SU-DHL-6 (cell line): ENCODE measurements around the gene CSNK1G3.
A peak's percentile ranks its signal among the peaks of the same experiment; 100 is the strongest.

Experiments
- H2AFZ ChIP-seq: fragments of 200-600 bp; sonication (generic); 2 replicates; pipeline ENCODE4 v1.6.1; 2014; ENCODE audit warnings: low read depth, mild to moderate bottlenecking, moderate library complexity, mixed read lengths, antibody characterized with exemption, low read length; ENCODE audit not compliant: severe bottlenecking
- H3F3A ChIP-seq: fragments of 200-600 bp; shearing (Covaris generic); 2 replicates; pipeline ENCODE4 v1.6.0; 2016; ENCODE audit warnings: antibody characterized with exemption, mild to moderate bottlenecking; ENCODE audit not compliant: insufficient read depth
- H3K27ac ChIP-seq: fragments of 200-600 bp; sonication (generic); 2 replicates; pipeline ENCODE4 v1.5.1; 2016; ENCODE audit warnings: low read depth, mild to moderate bottlenecking, low read length, moderate library complexity, mixed read lengths
- H3K27me3 ChIP-seq: fragments of 200-600 bp; sonication (generic), shearing (Covaris generic); 2 replicates; pipeline ENCODE4 v1.6.0; 2014; ENCODE audit warnings: mild to moderate bottlenecking, low read length
- H3K36me3 ChIP-seq: fragments of 200-600 bp; sonication (generic); 2 replicates; pipeline ENCODE4 v1.6.1; 2014; ENCODE audit warnings: mild to moderate bottlenecking, low read length, mixed read lengths
- H3K4me2 ChIP-seq: fragments of 300-600, 200-600 bp; shearing (Covaris generic), sonication (generic); 2 replicates; pipeline ENCODE4 v1.6.0; 2014; ENCODE audit warnings: low read length, low read depth, mild to moderate bottlenecking; ENCODE audit not compliant: poor library complexity, severe bottlenecking
- H3K4me3 ChIP-seq: fragments of 200-600 bp; sonication (generic); 2 replicates; pipeline ENCODE4 v1.5.1; 2014; ENCODE audit warnings: antibody characterized with exemption, low read length, mild to moderate bottlenecking, mixed read lengths; ENCODE audit not compliant: insufficient read depth, poor library complexity, severe bottlenecking
- H3K79me2 ChIP-seq: fragments of 200-600 bp; sonication (generic); 2 replicates; pipeline ENCODE4 v1.6.1; 2014; ENCODE audit warnings: mild to moderate bottlenecking, low read length, moderate library complexity; ENCODE audit not compliant: insufficient read depth
- H3K9ac ChIP-seq: fragments of 200-600 bp; sonication (generic); 2 replicates; pipeline ENCODE4 v1.7.0; 2014; ENCODE audit warnings: mild to moderate bottlenecking, low read length
- H3K9me2 ChIP-seq: fragments of 200-600 bp; sonication (generic); replicated peaks from 2 replicates; pipeline ENCODE4 v1.6.1; 2014; ENCODE audit warnings: low read length; ENCODE audit not compliant: insufficient read depth
- H3K9me3 ChIP-seq: fragments of 200-600 bp; sonication (generic); 2 replicates; pipeline ENCODE4 v1.6.1; 2014; ENCODE audit warnings: low read length, mixed read lengths; ENCODE audit not compliant: insufficient read depth
- H4K20me1 ChIP-seq: fragments of 200-600 bp; sonication (generic); 2 replicates; pipeline ENCODE4 v1.6.1; 2014; ENCODE audit warnings: low read depth, mild to moderate bottlenecking, antibody characterized with exemption, low read length, moderate library complexity, mixed read lengths
- CTCF ChIP-seq: fragments of 200-600 bp; sonication (generic); IDR thresholded peaks from one replicate; pipeline ENCODE4 v1.5.1; 2017; ENCODE audit warnings: antibody characterized with exemption, mild to moderate bottlenecking, low read length, moderate library complexity; ENCODE audit not compliant: insufficient read depth, poor library complexity, severe bottlenecking
- EZH2phosphoT487 ChIP-seq: fragments of 200-600 bp; sonication (generic), shearing (Covaris generic); conservative IDR thresholded peaks from 2 replicates; pipeline ENCODE4 v1.6.1; 2018; ENCODE audit warnings: mild to moderate bottlenecking, antibody characterized with exemption, low read length, moderate library complexity, mixed read lengths

Gene CSNK1G3

GRCh38 chr5:123546657-123547056, 34.7 kb downstream of the CSNK1G3 start:
- Histone ChIP-seq H3K4me2 (no peak overlapping the region), H3K36me3 (peaks cover 5% of the 10 kb centered on the region; the same call in 1 of the 2 replicates), H3K9ac (no peak overlapping the region), H3F3A (peaks cover 24% of the 10 kb centered on the region), H2AFZ (no peak overlapping the region), H4K20me1 (0 out of 2 replicates have a peak, but pooled peaks cover 4% of the 10 kb centered on the region), H3K9me3 (no peaks in the 10 kb centered on the region), H3K4me3 (no peak overlapping the region), H3K27me3 (no peaks in the 10 kb centered on the region), H3K27ac (no peak overlapping the region), H3K79me2 (peaks cover 13% of the 10 kb centered on the region; the same call in 1 of the 2 replicates), H3K9me2 (no peaks in the 10 kb centered on the region)
- TF ChIP-seq EZH2phosphoT487 (no peak), CTCF (no peak)

GRCh38 chr5:123549256-123549904, 37.4 kb downstream of the CSNK1G3 start:
- 0 out of 2 replicates have a peak, but pooled peaks cover 4% of the 10 kb centered on the region for H4K20me1 ChIP-seq
- H3K9me2 ChIP-seq, result no peaks in the 10 kb centered on the region
- TF ChIP-seq CTCF (no peak), EZH2phosphoT487 (no peak)
- peak overlapping the region; percentile 86 for H3K27ac ChIP-seq
- H3K4me2 ChIP-seq, result peak overlapping the region; percentile 83
- peaks cover 5% of the 10 kb centered on the region; the same call in 1 of the 2 replicates for H3K36me3 ChIP-seq
- peak overlapping the region; percentile 29; the same call in 1 of the 2 replicates for H3K9ac ChIP-seq
- H3K27me3 ChIP-seq, result no peaks in the 10 kb centered on the region
- peaks cover 24% of the 10 kb centered on the region for H3F3A ChIP-seq
- H3K4me3 ChIP-seq, result peak overlapping the region; percentile 15
- H3K79me2 ChIP-seq, result no peaks in the 10 kb centered on the region; the same call in none of the 2 replicates
- H3K9me3 ChIP-seq, result no peaks in the 10 kb centered on the region
- peak overlapping the region; percentile 22 for H2AFZ ChIP-seq

DNA sequence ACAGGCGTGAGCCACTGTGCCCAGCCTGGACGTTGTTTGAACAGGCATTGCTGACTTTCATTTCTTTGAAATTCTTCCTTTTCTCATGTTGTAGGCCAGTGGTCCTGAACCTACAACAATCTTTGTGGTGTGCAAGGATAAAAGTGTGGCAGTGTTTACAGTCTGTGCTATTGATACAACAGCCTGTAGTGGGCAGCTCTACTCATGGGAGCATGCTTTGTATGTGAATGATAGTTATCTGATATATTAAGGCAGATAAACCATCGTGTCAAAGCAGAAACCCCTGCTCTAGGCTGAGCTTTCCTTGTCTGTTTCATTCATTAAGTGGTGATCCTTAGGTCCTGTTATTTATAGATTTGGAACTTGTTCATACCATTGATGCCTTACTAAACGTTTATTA, 42.6 kb downstream of the CSNK1G3 start:
- H3K9ac ChIP-seq, result no peak overlapping the region
- no peak overlapping the region for H3K4me2 ChIP-seq
- no peaks in the 10 kb centered on the region; the same call in none of the 2 replicates for H3K79me2 ChIP-seq
- H3K4me3 ChIP-seq, result no peak overlapping the region
- no peaks in the 10 kb centered on the region for H3K27me3 ChIP-seq
- H2AFZ ChIP-seq, result no peak overlapping the region
- H3K9me2 ChIP-seq, result no peaks in the 10 kb centered on the region
- peaks cover 7% of the 10 kb centered on the region; the same call in 1 of the 2 replicates for H3K36me3 ChIP-seq
- peaks cover 4% of the 10 kb centered on the region; the same call in 1 of the 2 replicates for H3F3A ChIP-seq
- no peaks in the 10 kb centered on the region for H4K20me1 ChIP-seq
- TF ChIP-seq CTCF, result no peak
- TF ChIP-seq EZH2phosphoT487, result no peak
- H3K9me3 ChIP-seq, result no peaks in the 10 kb centered on the region
- no peak overlapping the region for H3K27ac ChIP-seq
